ENCODE data around the gene RNF217.
"Not testable (repeated sequence)": the region's sequence is repeated elsewhere in the genome, so short reads cannot be mapped to it uniquely, and the experiment has no call there.

The RNF217 gene

DNA sequence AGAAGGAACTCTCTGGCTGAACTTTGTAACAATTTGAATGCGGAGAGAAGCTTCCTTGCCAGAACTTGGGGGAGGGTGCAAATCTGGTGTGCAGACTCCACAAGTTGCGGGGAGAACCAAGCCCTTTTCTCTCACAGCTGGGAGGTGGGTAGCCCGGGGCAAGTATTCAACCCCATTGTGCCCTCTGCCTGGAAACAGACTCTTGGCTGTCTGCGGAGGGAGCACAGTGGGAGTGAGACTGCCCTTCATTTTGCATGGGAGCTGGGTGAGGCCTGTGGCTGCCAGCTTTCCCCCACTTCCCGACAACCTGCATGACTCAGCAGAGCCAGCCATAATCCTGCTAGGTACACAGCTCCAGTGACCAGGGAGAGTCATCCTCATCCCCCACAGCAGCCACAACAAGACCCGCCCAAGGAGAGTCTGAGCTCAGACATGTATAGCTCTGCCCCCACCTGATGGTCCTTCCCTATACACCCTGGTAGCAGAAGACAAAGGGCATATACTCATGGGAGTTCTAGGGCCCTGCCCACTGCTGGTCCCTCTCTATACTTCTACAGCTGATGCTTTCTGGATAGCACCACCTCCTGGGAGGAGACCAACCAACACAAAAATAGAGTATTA lies 161.9 kb downstream of the RNF217 start:
- no peaks in the 10 kb centered on the region for H3K4me1 Mint-ChIP-seq (ENCODE audit: low read depth)
- H3K36me3 Mint-ChIP-seq (ENCODE audit: low read depth): no peaks in the 10 kb centered on the region
- no peak overlapping the region for H3K27ac Mint-ChIP-seq
- H3K27me3 Mint-ChIP-seq (ENCODE audit: low read depth): peaks cover under 1% of the 10 kb centered on the region
- no peak for DNase-seq (ENCODE audit: low spot score)
- no peaks in the 10 kb centered on the region for H3K9me3 Mint-ChIP-seq
- H3K4me3 Mint-ChIP-seq: no peak overlapping the region

GRCh38 chr6:125125856-125126255 lies 163.6 kb downstream of the RNF217 start:
- H3K4me1 Mint-ChIP-seq (ENCODE audit: low read depth); H3K27me3 Mint-ChIP-seq (ENCODE audit: low read depth); H3K36me3 Mint-ChIP-seq (ENCODE audit: low read depth); H3K27ac Mint-ChIP-seq; H3K9me3 Mint-ChIP-seq; DNase-seq (ENCODE audit: low spot score); H3K4me3 Mint-ChIP-seq: not testable (repeated sequence)

- no peaks in the 10 kb centered on the region for H3K4me1 Mint-ChIP-seq (ENCODE audit: low read depth)
- H3K9me3 Mint-ChIP-seq: no peaks in the 10 kb centered on the region
- H3K27me3 Mint-ChIP-seq (ENCODE audit: low read depth): peaks cover 2% of the 10 kb centered on the region
- no peak overlapping the region for H3K4me3 Mint-ChIP-seq
- no peaks in the 10 kb centered on the region for H3K36me3 Mint-ChIP-seq (ENCODE audit: low read depth)
- no peak overlapping the region for H3K27ac Mint-ChIP-seq
- no peak for DNase-seq (ENCODE audit: low spot score)
Measured at GRCh38 chr6:125129354-125129753, 167.1 kb downstream of the RNF217 start.

DNA sequence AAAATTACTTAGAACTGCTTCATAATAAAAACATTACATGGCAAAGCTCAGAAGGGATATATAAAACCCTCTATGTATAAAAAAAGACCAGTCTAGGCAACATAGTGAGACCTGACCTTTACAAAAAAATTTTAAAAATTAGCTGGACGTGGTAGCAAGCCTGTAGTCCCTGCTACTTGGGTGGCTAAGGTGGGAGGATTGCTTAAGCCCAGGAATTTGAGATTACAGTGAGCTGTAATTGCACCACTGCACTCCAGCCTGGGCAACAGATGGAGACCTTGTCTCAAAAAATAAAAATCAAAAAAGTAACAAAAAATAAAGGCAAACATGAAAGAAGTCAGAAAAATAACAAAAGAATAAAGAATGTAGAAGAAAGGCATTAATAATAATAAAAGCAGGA lies 169.8 kb downstream of the RNF217 start:
- no peak for DNase-seq (ENCODE audit: low spot score)
- Mint-ChIP-seq H3K27me3 (ENCODE audit: low read depth) (peaks cover 4% of the 10 kb centered on the region), H3K4me3 (no peak overlapping the region), H3K4me1 (ENCODE audit: low read depth) (no peaks in the 10 kb centered on the region), H3K27ac (no peak overlapping the region), H3K36me3 (ENCODE audit: low read depth) (no peaks in the 10 kb centered on the region), H3K9me3 (no peaks in the 10 kb centered on the region)

- no peaks in the 10 kb centered on the region for H3K36me3 Mint-ChIP-seq (ENCODE audit: low read depth)
- peaks cover 2% of the 10 kb centered on the region for H3K27me3 Mint-ChIP-seq (ENCODE audit: low read depth)
- no peak overlapping the region for H3K4me3 Mint-ChIP-seq
Measured at GRCh38 chr6:125136378-125136777, 174.1 kb downstream of the RNF217 start.

DNA sequence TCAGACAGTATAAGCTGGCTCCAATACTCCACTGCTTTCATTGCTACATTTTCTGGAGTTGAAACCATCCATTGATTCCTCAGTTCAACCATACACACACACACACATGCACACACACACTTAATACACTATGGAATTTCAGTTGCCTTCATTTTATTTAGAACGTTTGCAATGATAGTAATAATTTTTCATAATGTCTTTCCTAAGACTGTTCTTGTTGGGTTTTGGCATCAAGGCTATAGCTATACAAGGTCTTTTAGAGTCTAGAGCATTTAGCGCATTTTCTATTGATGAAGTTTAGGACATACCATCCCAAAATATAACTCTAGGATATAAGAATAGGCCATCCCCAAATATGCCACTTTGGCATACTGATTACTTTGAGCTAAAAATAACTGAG lies 175.8 kb downstream of the RNF217 start:
- no peaks in the 10 kb centered on the region for H3K9me3 Mint-ChIP-seq
- no peak overlapping the region for H3K4me3 Mint-ChIP-seq
- no peak for DNase-seq (ENCODE audit: low spot score)
- H3K36me3 Mint-ChIP-seq (ENCODE audit: low read depth): no peaks in the 10 kb centered on the region
- peaks cover 6% of the 10 kb centered on the region for H3K27me3 Mint-ChIP-seq (ENCODE audit: low read depth)
- H3K27ac Mint-ChIP-seq: no peak overlapping the region
- no peaks in the 10 kb centered on the region for H3K4me1 Mint-ChIP-seq (ENCODE audit: low read depth)

More at GRCh38 chr6:125136378-125136777, 174.1 kb downstream of the RNF217 start:
- no peaks in the 10 kb centered on the region for H3K9me3 Mint-ChIP-seq
- DNase-seq (ENCODE audit: low spot score): no peak
- no peak overlapping the region for H3K27ac Mint-ChIP-seq
- no peaks in the 10 kb centered on the region for H3K4me1 Mint-ChIP-seq (ENCODE audit: low read depth)

DNA sequence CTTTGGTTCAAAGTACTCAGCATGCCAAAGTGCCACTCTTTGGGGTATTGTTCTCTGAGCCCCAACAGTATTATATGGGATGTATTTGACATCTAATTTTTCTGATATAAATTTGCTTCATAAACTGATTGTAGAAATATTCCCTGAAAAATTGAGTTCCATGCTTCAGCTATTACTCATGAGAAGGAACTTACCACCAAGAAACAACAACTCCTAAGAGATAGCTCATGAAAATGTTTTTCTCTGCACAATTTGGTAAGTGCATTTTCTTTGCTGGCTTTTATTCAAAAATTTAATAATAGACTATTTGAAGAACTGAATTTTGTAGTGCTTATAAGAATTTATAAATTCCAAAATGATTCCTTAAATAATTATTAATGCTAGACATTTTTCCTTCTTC lies 178.6 kb downstream of the RNF217 start:
- no peak for DNase-seq (ENCODE audit: low spot score)
- H3K4me1 Mint-ChIP-seq (ENCODE audit: low read depth): no peaks in the 10 kb centered on the region
- H3K9me3 Mint-ChIP-seq: no peaks in the 10 kb centered on the region
- no peak overlapping the region for H3K4me3 Mint-ChIP-seq
- H3K27me3 Mint-ChIP-seq (ENCODE audit: low read depth): peaks cover 4% of the 10 kb centered on the region
- no peak overlapping the region for H3K27ac Mint-ChIP-seq
- H3K36me3 Mint-ChIP-seq (ENCODE audit: low read depth): no peaks in the 10 kb centered on the region
